ENCODE data around the gene LDAF1.
"Not testable (repeated sequence)": the region's sequence is repeated elsewhere in the genome, so short reads cannot be mapped to it uniquely, and the experiment has no call there.

Gene LDAF1

GRCh38 chr16:21156011-21156410 is 2.5 kb upstream of the LDAF1 start:
- H3K36me3 ChIP-seq; H3K9me3 ChIP-seq (ENCODE audit: severe bottlenecking); H3K27ac ChIP-seq; H3K27me3 ChIP-seq (ENCODE audit: insufficient read depth, low read depth, severe bottlenecking); DNase-seq; H3K4me3 ChIP-seq (ENCODE audit: low read depth, low read length): not testable (repeated sequence)

- Histone ChIP-seq H3K27me3 (ENCODE audit: insufficient read depth, low read depth, severe bottlenecking) (no peaks in the 10 kb centered on the region), H3K4me3 (ENCODE audit: low read depth, low read length) (no peak overlapping the region), H3K36me3 (peaks cover 5% of the 10 kb centered on the region; the same call in 1 of the 2 replicates), H3K9me3 (ENCODE audit: severe bottlenecking) (no peaks in the 10 kb centered on the region), H3K27ac (no peak overlapping the region)
- peak; percentile 65 for TF ChIP-seq CTCF (IDR thresholded peaks at IDR 0.05; ENCODE audit: low read depth, low read length)
- peak; percentile 32 for DNase-seq
These were observed 1.6 kb upstream of the LDAF1 start for GRCh38 chr16:21156767-21157467.

GRCh38 chr16:21157632-21158031 is 842 bp upstream of the LDAF1 start:
- peak overlapping the region; percentile 75; the same call in 1 of the 2 replicates for H3K4me3 ChIP-seq (ENCODE audit: low read depth, low read length)
- H3K27ac ChIP-seq, result no peak overlapping the region
- no peaks in the 10 kb centered on the region for H3K27me3 ChIP-seq (ENCODE audit: insufficient read depth, low read depth, severe bottlenecking)

GRCh38 chr16:21159281-21159951 is 942 bp downstream of the LDAF1 start:
- H3K27me3 ChIP-seq (ENCODE audit: insufficient read depth, low read depth, severe bottlenecking), result no peaks in the 10 kb centered on the region

More at GRCh38 chr16:21157632-21158031, 842 bp upstream of the LDAF1 start:
- Histone ChIP-seq H3K36me3 (peaks cover 8% of the 10 kb centered on the region), H3K9me3 (ENCODE audit: severe bottlenecking) (no peaks in the 10 kb centered on the region)
- no peak for TF ChIP-seq CTCF (IDR thresholded peaks at IDR 0.05; ENCODE audit: low read depth, low read length)
- no peak for DNase-seq

GRCh38 chr16:21160276-21160675 is 1.8 kb downstream of the LDAF1 start:
- peaks cover 20% of the 10 kb centered on the region for H3K36me3 ChIP-seq
- H3K27me3 ChIP-seq (ENCODE audit: insufficient read depth, low read depth, severe bottlenecking), result no peaks in the 10 kb centered on the region
- no peak for TF ChIP-seq CTCF (IDR thresholded peaks at IDR 0.05; ENCODE audit: low read depth, low read length)
- DNase-seq, result no peak
- H3K4me3 ChIP-seq (ENCODE audit: low read depth, low read length), result no peak overlapping the region
- no peaks in the 10 kb centered on the region for H3K9me3 ChIP-seq (ENCODE audit: severe bottlenecking)
- no peak overlapping the region for H3K27ac ChIP-seq

More at GRCh38 chr16:21159281-21159951, 942 bp downstream of the LDAF1 start:
- peak overlapping the region; percentile 75 for H3K4me3 ChIP-seq (ENCODE audit: low read depth, low read length)
- TF ChIP-seq CTCF (IDR thresholded peaks at IDR 0.05; ENCODE audit: low read depth, low read length), result no peak
- H3K9me3 ChIP-seq (ENCODE audit: severe bottlenecking), result no peaks in the 10 kb centered on the region
- peak; percentile 49 for DNase-seq
- no peak overlapping the region for H3K27ac ChIP-seq
- H3K36me3 ChIP-seq, result peaks cover 14% of the 10 kb centered on the region

GRCh38 chr16:21161211-21161610 is 2.7 kb downstream of the LDAF1 start:
- Histone ChIP-seq H3K36me3 (peaks cover 25% of the 10 kb centered on the region), H3K27me3 (ENCODE audit: insufficient read depth, low read depth, severe bottlenecking) (no peaks in the 10 kb centered on the region)
- DNase-seq, result no peak

More at GRCh38 chr16:21161211-21161610, 2.7 kb downstream of the LDAF1 start:
- no peak overlapping the region for H3K27ac ChIP-seq
- H3K4me3 ChIP-seq (ENCODE audit: low read depth, low read length), result no peak overlapping the region
- H3K9me3 ChIP-seq (ENCODE audit: severe bottlenecking), result no peaks in the 10 kb centered on the region
- TF ChIP-seq CTCF (IDR thresholded peaks at IDR 0.05; ENCODE audit: low read depth, low read length), result no peak

Measured in WERI-Rb-1 (cell line).